RWPE1 (cell line): ENCODE measurements around the gene DNAI2.

Source experiments
- CTCF ChIA-PET: fragments of 350-600 bp; sonication (Branson Sonifier 250); formaldehyde crosslinking; extraction: SDS; loops from one replicate; lab custom pipeline; 2021; lab: Yijun Ruan, JAX
- POLR2A ChIA-PET: fragments of 400-600 bp; formaldehyde crosslinking; extraction: SDS; loops from one replicate; lab custom pipeline; 2020; ENCODE audit warnings: antibody characterized with exemption; ENCODE audit not compliant: low non-redundant PET; lab: Yijun Ruan, JAX
- DNase-seq: peaks from one replicate; pipeline ENCODE4 v3.0.0; 2012; ENCODE audit warnings: low spot score
- H3K27ac ChIP-seq: fragments of 450-650 bp; 2 replicates; pipeline ENCODE4 v1.5.1; 2017
- TF ChIP-seq, protein P1 (sequence below): fragments of 450-650 bp; conservative IDR thresholded peaks from 2 replicates; pipeline ENCODE4 v1.5.1; 2017; ENCODE audit warnings: low read depth, mild to moderate bottlenecking

Gene DNAI2

DNA sequence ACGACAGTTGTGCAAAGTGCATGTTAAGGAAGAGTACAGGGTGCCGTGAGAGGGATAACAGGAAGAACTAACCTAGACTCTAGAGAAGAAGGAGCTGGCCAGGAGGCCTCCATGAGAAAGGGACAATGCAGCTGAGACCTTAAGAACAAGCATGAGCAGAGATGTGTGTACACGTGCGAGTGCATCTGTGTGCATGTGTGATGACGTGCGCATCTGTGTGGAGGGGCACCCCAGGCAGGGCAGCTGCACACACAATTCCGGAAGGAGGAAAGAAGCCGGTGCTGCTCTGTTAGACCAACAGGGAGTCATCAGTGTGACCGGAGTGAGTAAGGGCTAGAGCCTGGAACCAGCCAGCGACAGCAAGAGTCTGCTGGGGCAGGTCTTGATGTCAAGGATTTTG is 44.4 kb downstream of the DNAI2 start:
- CTCF ChIA-PET, result interaction anchor here (0.7 to 0.9 kb wide), 2 partner anchors 17 to 138 kb away, joined by 3 read pairs; no protein-coding TSS in a partner anchor
- POLR2A ChIA-PET, result no interaction called here
- no peak for DNase-seq
- TF ChIP-seq, protein P1, sequence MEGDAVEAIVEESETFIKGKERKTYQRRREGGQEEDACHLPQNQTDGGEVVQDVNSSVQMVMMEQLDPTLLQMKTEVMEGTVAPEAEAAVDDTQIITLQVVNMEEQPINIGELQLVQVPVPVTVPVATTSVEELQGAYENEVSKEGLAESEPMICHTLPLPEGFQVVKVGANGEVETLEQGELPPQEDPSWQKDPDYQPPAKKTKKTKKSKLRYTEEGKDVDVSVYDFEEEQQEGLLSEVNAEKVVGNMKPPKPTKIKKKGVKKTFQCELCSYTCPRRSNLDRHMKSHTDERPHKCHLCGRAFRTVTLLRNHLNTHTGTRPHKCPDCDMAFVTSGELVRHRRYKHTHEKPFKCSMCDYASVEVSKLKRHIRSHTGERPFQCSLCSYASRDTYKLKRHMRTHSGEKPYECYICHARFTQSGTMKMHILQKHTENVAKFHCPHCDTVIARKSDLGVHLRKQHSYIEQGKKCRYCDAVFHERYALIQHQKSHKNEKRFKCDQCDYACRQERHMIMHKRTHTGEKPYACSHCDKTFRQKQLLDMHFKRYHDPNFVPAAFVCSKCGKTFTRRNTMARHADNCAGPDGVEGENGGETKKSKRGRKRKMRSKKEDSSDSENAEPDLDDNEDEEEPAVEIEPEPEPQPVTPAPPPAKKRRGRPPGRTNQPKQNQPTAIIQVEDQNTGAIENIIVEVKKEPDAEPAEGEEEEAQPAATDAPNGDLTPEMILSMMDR, result no peak
- H3K27ac ChIP-seq, result no peak overlapping the region

- TF ChIP-seq, protein P1, result no peak
- ChIA-PET CTCF (interaction anchor here (1.0 kb wide), 1 partner anchor 38 kb away, joined by 3 read pairs; no protein-coding TSS in a partner anchor), POLR2A (no interaction called here)
- no peak overlapping the region for H3K27ac ChIP-seq
- no peak for DNase-seq
Measured at GRCh38 chr17:74324521-74324920, 50.5 kb downstream of the DNAI2 start.

- H3K27ac ChIP-seq, result no peak overlapping the region
- POLR2A ChIA-PET, result no interaction called here
- no peak for DNase-seq
- TF ChIP-seq, protein P1, result no peak
- CTCF ChIA-PET, result no interaction called here
Measured at GRCh38 chr17:74325376-74325742, 51.3 kb downstream of the DNAI2 start.

DNA sequence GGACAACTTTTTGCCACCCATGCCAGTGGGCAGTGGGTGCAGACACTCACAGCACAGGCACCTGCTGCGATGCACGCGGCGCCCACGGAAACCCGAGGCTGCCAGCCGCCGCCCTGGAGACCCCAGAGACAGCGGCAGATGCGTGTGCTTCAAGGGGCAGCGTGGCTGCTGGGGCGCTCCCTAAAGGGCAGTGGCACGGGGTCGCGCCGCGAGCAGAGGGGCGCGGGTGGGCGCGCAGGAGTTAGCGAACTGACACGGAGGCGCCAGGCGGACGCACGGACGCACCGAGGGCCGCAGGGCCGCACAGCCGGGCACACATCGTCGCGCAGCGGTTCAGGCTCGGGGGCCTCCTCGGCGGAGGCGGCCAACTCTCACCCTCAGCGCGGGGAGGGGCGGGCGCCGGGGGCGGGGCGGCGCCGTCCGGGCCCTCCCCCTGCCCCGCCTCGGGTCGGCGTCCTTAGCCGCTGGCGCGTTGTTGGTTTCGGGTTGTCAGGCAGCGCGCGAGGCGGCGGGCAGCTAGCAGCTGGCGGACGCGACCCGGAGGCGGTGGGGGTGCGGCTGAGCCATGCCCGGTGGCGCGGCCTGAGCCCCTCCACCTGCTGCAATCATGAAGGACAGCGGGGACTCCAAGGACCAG is 51.8 kb downstream of the DNAI2 start, which contains the start of gene KIF19:
Gene KIF19, plus strand, starts transcription at position 484 of the 637 bp plus-strand sequence. Its CDS starts 124 bp downstream, at position 608.
- CTCF ChIA-PET, result no interaction called here
- DNase-seq, result peak; percentile 41

GRCh38 chr17:74326506-74326905 is 52.5 kb downstream of the DNAI2 start:
- POLR2A ChIA-PET, result no interaction called here
- no peak for DNase-seq
- CTCF ChIA-PET, result no interaction called here
- TF ChIP-seq, protein P1, result no peak
- H3K27ac ChIP-seq, result no peak overlapping the region

More for the DNA sequence above, 51.8 kb downstream of the DNAI2 start, which contains the start of gene KIF19:
- POLR2A ChIA-PET, result no interaction called here
- no peak within 1 kb of the TSS for H3K27ac ChIP-seq
- TF ChIP-seq, protein P1, result no peak

DNA sequence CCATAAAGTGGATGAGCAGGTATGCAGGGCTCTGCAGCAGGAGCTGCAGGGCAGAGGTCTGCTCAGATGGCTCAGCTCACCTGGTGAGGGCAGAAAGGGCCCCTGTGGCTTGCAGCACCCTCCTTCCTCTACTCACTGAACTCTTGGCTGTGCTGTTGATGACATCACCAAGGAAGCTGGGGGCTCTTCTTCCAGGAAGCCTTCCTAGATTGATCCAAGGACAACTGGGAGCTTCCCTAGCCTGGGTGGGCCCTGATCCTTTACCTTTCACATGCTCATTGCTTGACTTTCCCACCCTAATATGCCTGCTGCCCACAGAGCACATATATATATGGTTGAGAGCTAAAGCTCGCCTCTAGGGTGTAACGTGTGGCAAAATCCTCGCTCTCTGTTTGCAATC is 54.5 kb downstream of the DNAI2 start:
- TF ChIP-seq, protein P1, result no peak
- DNase-seq, result no peak
- no peak overlapping the region for H3K27ac ChIP-seq
- CTCF ChIA-PET, result interaction anchor here (0.6 kb wide), 1 partner anchor 77 kb away, joined by 6 read pairs; no protein-coding TSS in a partner anchor
- POLR2A ChIA-PET, result no interaction called here
